Activated CD4-positive, alpha-beta T cell treated with anti-CD3 and anti-CD28 coated beads, Interleukin-10, Interleukin-2, amounts not matched to agents 100 ng/mL and 50 ng/mL, durations not matched to agents 16 hours and 8 hours (primary cell): ENCODE data around the gene LAGE3.

Experiments
- DNase-seq: peaks from one replicate; pipeline ENCODE4 v3.0.0-alpha.2; 2020

The LAGE3 gene

GRCh38 chrX:154473683-154474082, 5.4 kb downstream of the LAGE3 start:
- DNase-seq, result no peak

DNA sequence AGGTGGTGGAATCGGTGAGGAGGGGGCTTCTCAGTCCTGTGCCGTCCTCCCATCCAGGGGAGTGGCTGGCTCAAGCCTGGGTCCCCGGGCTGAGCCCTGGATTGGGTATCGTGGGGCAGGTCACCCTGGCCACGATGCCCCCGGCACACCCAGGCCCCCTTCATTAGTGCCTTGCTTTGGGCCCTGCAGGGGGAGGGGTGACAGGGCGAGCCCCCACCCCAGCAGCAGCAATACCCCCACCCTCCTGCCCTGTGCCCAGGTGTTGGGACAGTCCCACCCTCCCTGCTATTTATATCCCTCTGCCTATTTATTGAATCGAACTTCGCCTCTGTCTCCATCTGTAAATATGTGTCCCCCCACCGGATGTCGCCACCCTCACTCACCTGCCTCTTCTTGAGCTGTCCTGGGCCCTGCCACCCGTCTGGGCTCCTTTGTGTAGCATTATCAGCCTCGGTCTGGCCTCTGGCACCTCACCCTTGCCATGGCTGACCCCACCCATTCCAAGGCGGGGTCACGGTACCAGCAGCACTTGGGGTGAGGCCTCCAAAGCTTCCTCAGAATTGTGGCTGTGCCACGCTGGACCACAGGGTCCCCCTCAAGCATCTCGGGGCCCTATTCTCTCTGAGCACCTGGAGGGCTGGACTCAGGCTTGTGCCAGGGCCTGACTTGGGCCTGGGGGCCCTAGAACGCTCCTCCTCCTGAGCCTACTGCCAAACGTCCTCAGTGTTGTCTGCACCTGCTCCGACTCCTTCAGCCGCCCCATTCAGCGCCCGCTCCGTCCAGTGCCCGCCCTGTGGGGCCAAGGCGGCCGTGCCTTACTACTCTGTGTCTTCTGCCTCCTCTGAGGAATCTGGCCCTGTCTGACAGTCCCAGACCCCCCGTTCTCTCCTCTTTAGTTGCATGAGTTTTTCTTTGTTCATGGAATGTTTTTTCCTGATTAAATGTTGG, 6.1 kb downstream of the LAGE3 start:
- no peak for DNase-seq

GRCh38 chrX:154471839-154472684, 7.0 kb downstream of the LAGE3 start:
- DNase-seq, result no peak

GRCh38 chrX:154470914-154471568, 8.0 kb downstream of the LAGE3 start:
- no peak for DNase-seq

- DNase-seq, result no peak
Observed at GRCh38 chrX:154470434-154470833, 8.6 kb downstream of the LAGE3 start.

GRCh38 chrX:154469880-154470279, 9.2 kb downstream of the LAGE3 start:
- DNase-seq, result no peak

DNA sequence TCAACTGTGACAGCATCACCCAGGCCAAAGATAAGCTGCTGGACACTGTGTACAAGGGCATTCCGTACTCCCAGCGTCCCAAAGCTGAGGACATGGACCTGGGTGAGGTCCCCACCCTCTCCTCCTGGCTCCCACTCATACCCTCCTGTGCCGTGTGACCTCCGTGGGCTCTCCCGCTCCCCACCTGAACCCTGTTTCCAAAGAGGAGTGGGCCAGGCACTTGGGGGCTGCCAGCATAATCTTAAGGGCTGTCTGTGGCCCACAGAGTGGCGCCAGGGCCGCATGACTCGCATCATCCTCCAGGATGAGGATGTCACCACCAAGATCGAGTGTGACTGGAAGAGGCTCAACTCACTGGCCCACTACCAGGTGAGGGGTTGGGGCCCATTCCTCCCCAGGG, 10.0 kb downstream of the LAGE3 start:
- no peak for DNase-seq

- DNase-seq, result no peak
Observed at GRCh38 chrX:154468217-154468616, 10.9 kb downstream of the LAGE3 start.

- no peak for DNase-seq
Observed at GRCh38 chrX:154467556-154467955, 11.5 kb downstream of the LAGE3 start.

DNA sequence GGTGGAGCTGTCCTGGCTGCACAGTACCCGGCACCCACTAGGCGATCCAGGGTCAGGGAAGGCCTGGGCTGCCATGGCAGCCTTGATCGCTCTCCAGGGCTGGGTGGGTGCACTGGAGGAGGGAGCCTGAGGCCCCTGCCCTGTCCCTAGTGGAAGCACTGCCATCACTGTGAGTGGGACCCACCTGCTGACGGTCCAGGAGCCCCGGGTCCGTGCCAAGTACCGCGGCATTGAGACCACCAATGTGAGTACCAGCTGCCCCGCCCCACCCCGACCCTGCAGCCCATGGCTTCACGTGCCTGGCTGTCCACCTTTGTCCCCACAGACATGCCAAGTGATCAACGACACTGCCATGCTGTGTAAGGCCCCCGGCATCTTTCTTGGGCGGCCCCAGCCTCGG, 12.2 kb downstream of the LAGE3 start:
- no peak for DNase-seq

DNA sequence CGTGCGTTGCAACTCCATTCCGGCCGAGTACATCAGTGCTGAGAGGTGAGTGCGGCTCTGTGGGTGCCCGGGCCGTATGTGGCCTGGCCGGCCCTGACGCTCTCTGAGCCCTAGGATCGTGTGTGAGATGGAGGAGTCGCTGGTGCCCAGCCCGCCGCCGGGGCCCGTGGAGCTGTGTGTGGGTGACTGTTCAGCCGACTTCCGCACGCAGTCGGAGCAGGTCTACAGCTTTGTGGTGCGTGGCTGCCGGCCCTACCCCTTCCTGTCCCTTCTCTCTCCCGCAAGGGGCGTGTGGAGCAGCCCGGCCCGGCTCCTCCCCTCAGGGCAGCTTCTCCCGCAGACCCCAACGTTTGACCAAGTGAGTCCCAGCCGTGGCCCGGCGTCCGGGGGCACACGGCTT, 13.0 kb downstream of the LAGE3 start:
- DNase-seq, result no peak

DNA sequence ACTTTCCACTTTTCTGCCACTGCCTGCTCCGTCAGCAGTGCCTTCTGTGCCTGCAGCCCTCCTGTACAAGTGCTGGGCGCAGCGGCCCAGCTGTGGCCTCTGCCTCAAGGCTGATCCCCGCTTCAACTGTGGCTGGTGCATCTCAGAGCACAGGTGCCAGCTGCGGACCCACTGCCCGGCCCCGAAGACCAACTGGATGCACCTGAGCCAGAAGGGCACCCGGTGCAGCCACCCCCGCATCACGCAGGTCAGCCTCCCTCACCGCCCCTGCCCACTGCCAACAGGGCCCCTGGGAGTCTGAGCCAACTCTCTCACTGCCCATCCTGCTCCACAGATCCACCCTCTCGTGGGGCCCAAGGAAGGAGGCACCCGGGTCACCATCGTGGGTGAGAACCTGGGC, 13.5 kb downstream of the LAGE3 start:
- no peak for DNase-seq

DNA sequence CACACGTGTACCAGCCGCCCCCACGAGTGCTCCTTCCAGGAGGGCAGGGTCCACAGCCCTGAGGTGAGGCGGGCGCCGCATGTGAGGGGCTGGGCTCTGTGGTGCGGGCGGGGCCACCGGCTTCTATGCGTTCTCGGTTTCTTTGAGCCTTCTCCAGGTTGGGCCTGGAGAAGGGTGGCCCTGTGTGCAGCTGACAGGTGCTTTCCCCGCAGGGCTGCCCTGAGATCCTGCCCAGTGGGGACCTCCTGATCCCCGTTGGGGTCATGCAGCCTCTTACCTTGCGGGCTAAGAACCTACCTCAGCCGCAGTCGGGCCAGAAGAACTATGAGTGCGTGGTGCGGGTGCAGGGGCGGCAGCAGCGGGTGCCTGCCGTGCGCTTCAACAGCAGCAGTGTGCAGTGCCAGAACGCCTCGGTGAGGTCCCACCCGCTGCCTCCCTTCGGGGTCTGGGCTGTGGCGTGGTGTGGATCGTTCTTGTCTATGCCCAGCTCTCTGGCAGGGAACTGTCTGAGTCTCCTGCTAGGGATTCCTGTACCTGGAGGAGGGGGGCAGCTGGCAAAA, 14.2 kb downstream of the LAGE3 start:
- no peak for DNase-seq

- DNase-seq, result no peak
Observed at GRCh38 chrX:154463611-154464220, 15.4 kb downstream of the LAGE3 start.

DNA sequence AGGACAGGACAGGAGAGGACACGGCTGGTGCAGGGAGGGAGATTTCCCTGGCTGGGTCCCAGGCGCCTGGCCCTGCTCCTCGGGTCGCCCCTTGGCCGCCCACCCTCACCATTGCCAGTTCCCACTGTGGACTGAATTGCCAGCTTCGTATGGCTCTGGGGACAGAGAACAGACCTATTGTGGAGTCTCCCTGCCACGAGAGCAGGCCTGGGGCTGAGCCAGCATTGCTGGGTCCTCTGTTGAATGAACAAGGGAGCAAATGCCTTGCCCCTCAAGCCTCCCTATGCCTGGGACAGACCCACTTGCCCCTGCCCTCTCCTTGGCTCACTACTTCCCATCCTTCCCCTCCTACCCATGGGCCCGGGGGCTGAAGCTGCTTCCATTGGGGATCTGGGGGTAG, 16.7 kb downstream of the LAGE3 start:
- no peak for DNase-seq

GRCh38 chrX:154460326-154460725, 18.8 kb downstream of the LAGE3 start:
- DNase-seq, result no peak

GRCh38 chrX:154459832-154460231, 19.2 kb downstream of the LAGE3 start:
- DNase-seq, result no peak

- peak; percentile 34 for DNase-seq
Observed at GRCh38 chrX:154458954-154459778, 19.9 kb downstream of the LAGE3 start.

GRCh38 chrX:154458116-154458953, 20.7 kb downstream of the LAGE3 start, which contains the start of gene PLXNA3:
PLXNA3 (plus strand) TSS chrX:154458281; CDS start chrX:154460184, 1,903 bp downstream.
- peak; percentile 57 for DNase-seq

DNA sequence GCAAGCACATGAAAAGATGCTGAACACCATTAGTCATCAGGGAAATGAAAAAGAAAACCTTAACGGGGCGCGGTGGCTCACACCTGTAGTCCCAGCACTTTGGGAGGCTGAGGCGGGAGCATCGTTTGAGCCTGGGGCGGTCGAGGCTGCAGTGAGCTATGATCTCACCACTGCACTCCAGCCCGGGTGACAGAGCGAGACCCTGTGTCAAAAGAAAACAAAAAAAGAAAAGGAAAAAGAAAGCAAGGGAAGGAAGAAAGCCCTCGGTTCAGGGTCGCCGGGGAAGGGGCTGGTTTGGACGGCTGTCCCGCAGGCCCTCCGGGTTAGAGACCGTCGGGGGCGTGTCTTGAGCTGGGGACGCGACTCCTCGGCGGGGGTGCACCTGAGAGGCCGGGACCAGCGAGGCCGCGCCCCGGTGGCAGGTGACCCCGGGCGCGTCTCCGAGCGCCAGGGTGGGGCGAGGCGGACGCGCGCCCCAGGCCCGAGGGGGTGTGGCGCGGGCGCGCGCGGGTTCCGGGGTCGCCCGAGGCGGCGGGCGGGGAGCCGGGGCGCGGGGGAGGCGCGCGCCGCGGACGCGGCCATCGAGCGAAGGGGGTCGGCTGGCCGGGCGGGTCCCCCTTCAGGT, 21.5 kb downstream of the LAGE3 start:
- DNase-seq, result peak; percentile 59
